Spinal cord (tissue), 10 donors: ENCODE measurements around the gene SETD3. TPM values are rescaled to one million over a fixed set of nuclear protein-coding genes. Genes with fewer than 3 reads are reported as not detected.
"Not testable (repeated sequence)": the region's sequence is repeated elsewhere in the genome, so short reads cannot be mapped to it uniquely, and the experiment has no call there.

ENCODE experiments used
- DNase-seq, 6 donors: peaks; one replicate each; pipeline versions ENCODE4 v3.0.0 to v3.0.0-alpha.2; 2013 to 2015; ENCODE audit warnings: low spot score in 6 of 6, low read depth in 4 of 6
- H3K27ac ChIP-seq: one replicate; pipeline ENCODE4 v1.5.1; 2013; ENCODE audit warnings: low read depth, low read length, control low read depth
- H3K27me3 ChIP-seq: one replicate; pipeline ENCODE4 v1.6.1; 2013; ENCODE audit warnings: low read length; ENCODE audit not compliant: control insufficient read depth, insufficient read depth
- H3K36me3 ChIP-seq: one replicate; pipeline ENCODE4 v1.6.1; 2013; ENCODE audit warnings: low read length; ENCODE audit not compliant: control insufficient read depth, insufficient read depth
- H3K4me1 ChIP-seq: one replicate; pipeline ENCODE4 v1.6.1; 2013; ENCODE audit warnings: low read length; ENCODE audit not compliant: control insufficient read depth, insufficient read depth
- H3K4me3 ChIP-seq: one replicate; pipeline ENCODE4 v1.5.1; 2013; ENCODE audit warnings: low read depth, low read length, control low read depth
- H3K9me3 ChIP-seq: one replicate; pipeline ENCODE4 v1.6.1; 2013; ENCODE audit warnings: low read length; ENCODE audit not compliant: control insufficient read depth, insufficient read depth
- WGBS: methylation state at CpG from one replicate; pipeline ENCODE4 v1.1.5; 2013; ENCODE audit warnings: missing lambda C conversion rate; ENCODE audit not compliant: insufficient coverage; 5-methylcytosine and 5-hydroxymethylcytosine counted together
- polyA plus RNA-seq, 2 donors: library from polyadenylated mRNA; unstranded; fragments of 120-200 nt; gene quantifications; one replicate each; pipeline ENCODE4 v1.2.1, GENCODE V29; 2013; ENCODE audit not compliant: insufficient read length in 2 of 2
- small RNA-seq: library from RNA; depleted of rRNA; stranded (forward); fragments of <200 nt; gene quantifications from one replicate; pipeline ENCODE3, GENCODE V24; 2014; ENCODE audit warnings: low replicate concordance
- total RNA-seq, 2 donors: library from RNA; depleted of rRNA in 1 of 2; stranded (reverse); fragments of 120-200 nt in 1 of 2; fragments of >200 nt in 1 of 2; gene quantifications; one replicate each; pipeline versions ENCODE4 v1.2.3 to v1.2.4, GENCODE V29; 2013 to 2014
- donor health status: healthy.

Gene SETD3
- total and polyA plus RNA-seq, 4 donors = 50.9 to 82.6 (median 62.2) TPM

DNA sequence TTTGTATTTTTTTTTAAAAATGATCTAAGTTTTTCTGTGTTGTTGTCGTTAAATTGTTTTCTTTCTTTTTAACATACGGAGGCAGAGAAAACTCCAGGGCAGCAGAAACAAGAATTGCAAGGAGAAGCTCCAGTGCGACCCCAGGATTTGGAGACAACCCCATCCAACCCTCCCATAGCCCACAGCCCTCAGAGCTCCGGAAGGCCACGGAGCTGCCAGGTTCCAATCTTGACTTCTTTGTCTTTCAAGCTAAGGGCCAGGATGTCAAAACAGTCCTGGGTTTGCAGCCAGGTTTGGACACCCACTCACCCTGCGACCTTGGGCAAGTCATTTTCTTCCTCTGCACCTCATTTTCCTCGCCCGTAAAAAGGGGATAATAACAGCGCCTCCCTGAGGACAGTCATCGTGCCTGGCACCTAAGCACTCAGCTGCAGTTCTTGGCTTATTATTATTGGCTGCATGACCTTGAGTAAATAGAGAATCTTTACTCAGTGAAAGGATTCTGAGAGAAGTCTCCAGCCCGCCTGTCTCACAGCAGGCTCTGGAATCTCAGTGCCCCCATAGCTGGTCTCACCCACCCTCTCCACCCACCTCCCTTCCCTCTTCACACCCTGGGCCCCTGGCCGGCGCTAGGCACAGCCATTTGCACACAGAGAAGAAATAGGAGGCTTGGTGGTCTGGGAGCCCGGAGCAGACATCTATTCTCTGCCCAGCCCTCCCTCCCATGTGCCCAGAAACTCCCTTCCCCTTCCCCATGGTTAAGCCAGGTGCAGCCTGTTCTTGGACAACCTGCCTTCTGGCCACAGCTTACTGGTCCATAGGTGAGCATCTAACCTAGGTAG lies 129.3 kb downstream of the SETD3 start:
- Histone ChIP-seq H3K27me3 (no peaks in the 10 kb centered on the region), H3K27ac (no peak overlapping the region), H3K9me3 (no peaks in the 10 kb centered on the region), H3K36me3 (no peaks in the 10 kb centered on the region), H3K4me3 (no peak overlapping the region), H3K4me1 (no peaks in the 10 kb centered on the region)
- DNase-seq = no peak
- WGBS = 75% methylated on average over 7 of the region's 14 CpGs

DNA sequence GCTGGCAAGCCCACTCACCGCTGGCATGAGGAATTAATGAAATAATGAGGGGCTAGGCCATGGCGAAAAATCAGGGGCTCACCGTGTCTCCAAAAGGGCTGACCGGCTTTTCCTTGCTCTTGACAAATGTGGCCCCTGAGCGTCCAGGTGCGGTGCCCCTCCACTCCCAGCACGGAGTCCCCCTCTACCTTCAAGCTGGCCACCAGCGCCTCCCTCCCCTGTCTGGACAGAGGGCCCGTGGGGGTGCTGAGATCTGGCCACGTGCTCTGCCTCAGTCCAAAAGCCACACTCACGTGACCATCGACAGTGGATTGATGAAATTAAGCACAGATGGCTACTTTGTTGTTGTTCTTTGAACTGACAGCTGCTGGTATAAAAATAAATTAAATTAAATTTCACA lies 129.9 kb downstream of the SETD3 start:
- H3K27me3 ChIP-seq = no peaks in the 10 kb centered on the region
- H3K4me1 ChIP-seq = no peaks in the 10 kb centered on the region
- H3K9me3 ChIP-seq = no peaks in the 10 kb centered on the region
- no peak overlapping the region for H3K27ac ChIP-seq
- H3K36me3 ChIP-seq = no peaks in the 10 kb centered on the region
- DNase-seq = peak in 1 of 6 donors; percentile 12
- no peak overlapping the region for H3K4me3 ChIP-seq
- 86% methylated on average over 7 of the region's 12 CpGs for WGBS

DNA sequence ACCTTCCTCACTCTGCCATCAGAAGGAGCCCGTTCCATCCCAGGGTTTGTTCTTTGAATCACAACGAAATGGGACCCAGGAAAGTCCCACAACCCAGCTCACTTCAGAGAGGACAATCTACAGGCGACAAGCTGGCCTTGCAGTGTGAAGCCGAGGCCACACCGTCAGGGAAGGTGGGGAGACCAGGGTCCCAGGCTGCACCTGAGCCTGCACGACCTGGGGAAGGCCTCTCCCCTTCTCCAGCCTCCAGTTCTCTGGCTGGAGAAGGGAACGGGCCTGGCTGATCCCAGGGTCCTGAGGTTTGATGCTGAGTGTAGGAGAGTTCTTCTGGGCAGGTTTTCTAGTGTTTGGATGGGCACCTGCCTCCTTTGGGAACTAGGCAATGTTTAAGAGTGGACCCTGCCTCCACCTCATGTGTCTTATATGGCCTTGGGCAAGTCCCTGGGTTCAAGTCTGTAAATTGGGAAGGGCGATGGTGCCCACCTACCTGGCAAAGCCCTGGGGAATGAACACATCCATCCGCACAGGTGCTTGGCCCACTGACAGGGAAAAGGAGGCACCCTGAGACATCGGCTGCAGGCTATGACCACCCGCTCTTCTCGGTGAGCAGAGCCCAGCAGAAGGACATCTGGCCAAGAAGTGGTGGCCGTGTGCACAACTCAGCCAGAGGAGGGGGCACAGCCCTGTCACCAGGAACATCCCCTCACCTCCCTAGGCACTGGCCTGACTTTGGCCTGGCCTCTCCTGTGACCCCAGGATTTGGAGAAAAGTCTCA lies 130.8 kb downstream of the SETD3 start:
- H3K27me3 ChIP-seq = no peaks in the 10 kb centered on the region
- no peaks in the 10 kb centered on the region for H3K36me3 ChIP-seq
- DNase-seq = no peak
- H3K9me3 ChIP-seq = no peaks in the 10 kb centered on the region
- WGBS = 88% methylated on average over 11 of the region's 13 CpGs
- H3K4me1 ChIP-seq = no peaks in the 10 kb centered on the region
- no peak overlapping the region for H3K27ac ChIP-seq
- no peak overlapping the region for H3K4me3 ChIP-seq

DNA sequence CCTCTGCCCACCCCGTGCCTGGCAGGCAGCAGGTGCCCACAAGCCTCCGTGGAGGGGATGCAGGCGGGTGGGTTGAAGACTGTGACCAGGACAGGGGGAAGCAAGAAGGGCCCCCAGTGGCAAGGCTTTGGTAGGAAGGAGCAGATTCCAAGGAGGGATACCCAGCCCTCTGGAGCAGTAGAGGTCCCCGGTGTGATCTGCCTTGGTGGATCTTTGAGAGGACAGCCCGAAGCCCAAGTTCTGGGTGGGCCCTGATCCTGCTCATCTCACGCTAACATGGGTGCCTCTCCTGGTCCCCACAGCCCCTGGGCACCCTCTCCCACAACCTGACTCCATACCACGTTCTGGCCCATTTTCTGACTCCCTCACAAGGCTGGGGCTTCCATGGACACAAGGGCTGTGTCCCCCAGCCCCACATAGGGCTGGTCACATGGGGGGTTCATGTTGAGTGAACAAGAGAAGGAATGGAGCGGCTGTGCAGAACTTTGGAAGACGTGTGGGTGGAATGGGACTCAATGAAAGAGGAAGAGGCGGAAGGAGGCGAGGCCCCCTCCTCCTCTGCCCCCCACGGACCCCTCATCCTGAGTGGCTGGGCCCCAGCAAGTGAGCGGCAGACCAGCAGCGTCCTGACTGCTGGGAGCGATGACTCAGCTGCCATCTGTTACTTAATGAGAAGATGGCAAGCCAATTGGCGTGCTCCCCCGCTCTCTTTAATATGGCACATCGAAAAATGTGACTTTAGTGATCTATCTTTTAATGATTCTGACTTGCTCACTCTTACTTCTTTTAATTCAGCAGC lies 131.6 kb downstream of the SETD3 start:
- Histone ChIP-seq H3K27ac (no peak overlapping the region), H3K27me3 (no peaks in the 10 kb centered on the region), H3K4me1 (no peaks in the 10 kb centered on the region), H3K4me3 (no peak overlapping the region), H3K9me3 (no peaks in the 10 kb centered on the region), H3K36me3 (no peaks in the 10 kb centered on the region)
- DNase-seq = peak in 2 of 6 donors; percentile 52 to 60
- 95% methylated on average over 7 of the region's 18 CpGs for WGBS

DNA sequence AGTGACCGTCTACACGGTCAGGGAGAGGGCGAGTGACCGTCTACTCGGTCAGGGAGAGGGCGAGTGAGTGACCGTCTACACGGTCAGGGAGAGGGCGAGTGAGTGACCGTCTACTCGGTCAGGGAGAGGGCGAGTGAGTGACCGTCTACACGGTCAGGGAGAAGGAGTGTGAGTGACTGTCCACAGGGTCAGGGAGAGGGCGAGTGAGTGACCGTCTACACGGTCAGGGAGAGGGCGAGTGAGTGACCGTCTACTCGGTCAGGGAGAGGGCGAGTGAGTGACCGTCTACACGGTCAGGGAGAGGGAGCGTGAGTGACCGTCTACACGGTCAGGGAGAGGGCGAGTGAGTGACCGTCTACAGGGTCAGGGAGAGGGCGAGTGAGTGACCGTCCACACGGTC lies 132.4 kb downstream of the SETD3 start:
- WGBS = 93% methylated on average over 31 of the region's 31 CpGs
- H3K27ac ChIP-seq, H3K27me3 ChIP-seq, H3K4me3 ChIP-seq, H3K4me1 ChIP-seq, H3K9me3 ChIP-seq, H3K36me3 ChIP-seq, DNase-seq: not testable (repeated sequence)

Small RNAs within 50 kb of the gene (small RNA-seq; reads per million reads assigned to genes)
- not detected for gene RNU6-91P

Other genes starting within 250 kb of the SETD3 start
- gene BCL11B, start 208.7 kb downstream of the SETD3 start, total RNA-seq = 10 to 100 TPM in 1 of 2 donors, 1 to 10 TPM in 1; 3.0 to 10.2 TPM
- gene BCL11B, start 208.7 kb downstream of the SETD3 start, polyA plus RNA-seq = 10 to 100 TPM; 11.7 to 12.9 TPM
- 10 to 100 TPM; 25.7 to 49.0 TPM for gene CCNK, start 550 bp upstream of the SETD3 start, total RNA-seq
- gene CCNK, start 550 bp upstream of the SETD3 start, polyA plus RNA-seq = 10 to 100 TPM; 40.6 to 42.2 TPM
- gene CCDC85C, start 123.3 kb upstream of the SETD3 start, total RNA-seq = 10 to 100 TPM in 1 of 2 donors, 1 to 10 TPM in 1; 8.4 to 20.4 TPM
- 10 to 100 TPM; 29.5 to 34.5 TPM for gene CCDC85C, start 123.3 kb upstream of the SETD3 start, polyA plus RNA-seq
- gene HHIPL1, start 164.3 kb upstream of the SETD3 start, total RNA-seq = 1 to 10 TPM; 4.8 to 5.7 TPM
- gene HHIPL1, start 164.3 kb upstream of the SETD3 start, polyA plus RNA-seq = 1 to 10 TPM; 5.1 to 6.2 TPM
- 10 to 100 TPM in 1 of 2 donors, 1 to 10 TPM in 1; 5.5 to 18.7 TPM for gene CYP46A1, start 203.4 kb upstream of the SETD3 start, total RNA-seq
- 10 to 100 TPM; 33.2 to 42.2 TPM for gene CYP46A1, start 203.4 kb upstream of the SETD3 start, polyA plus RNA-seq